HepG2 (cell line): ENCODE data around the gene RNASE9. TPM values are rescaled to one million over a fixed set of nuclear protein-coding genes. Genes with fewer than 3 reads are reported as not detected.
A peak's percentile ranks its signal among the peaks of the same experiment; 100 is the strongest.

Experiments used
- CHCHD3 ChIP-seq: sonication (generic); formaldehyde crosslinking; IDR thresholded peaks from 2 replicates; pipeline ENCODE4 v1.8.0; 2022; ENCODE audit warnings: mild to moderate bottlenecking, missing genetic modification reagents, moderate library complexity
- CTCF ChIP-seq: sonication (generic); formaldehyde crosslinking; IDR thresholded peaks from 2 replicates; pipeline ENCODE4 v1.5.0; 2020; ENCODE audit warnings: mild to moderate bottlenecking, missing genetic modification reagents, moderate library complexity
- GABPA ChIP-seq, 2 experiments: IDR thresholded peaks; 2 replicates each; pipeline ENCODE4 v1.6.1; 2011 to 2016; ENCODE audit warnings: low read depth in 2 of 2, low read length in 1 of 2, missing biosample characterization in 1 of 2, missing genetic modification characterization in 1 of 2
- MXD1 ChIP-seq: sonication (generic); formaldehyde crosslinking; IDR thresholded peaks from 2 replicates; pipeline ENCODE4 v1.4.0; 2020; ENCODE audit warnings: mild to moderate bottlenecking, missing genetic modification reagents
- RXRA ChIP-seq: sonication (generic); formaldehyde crosslinking; IDR thresholded peaks from 2 replicates; pipeline ENCODE4 v1.5.1; 2020; ENCODE audit warnings: missing genetic modification reagents
- SOX5 ChIP-seq: IDR thresholded peaks from 2 replicates; pipeline ENCODE4 v1.6.1; 2016; ENCODE audit warnings: borderline replicate concordance
- TOPORS ChIP-seq: sonication (generic); formaldehyde crosslinking; IDR thresholded peaks from 2 replicates; pipeline ENCODE4 v1.8.0; 2023; ENCODE audit warnings: mild to moderate bottlenecking, missing genetic modification reagents
- ZNF232 ChIP-seq: sonication (generic); formaldehyde crosslinking; IDR thresholded peaks from 2 replicates; pipeline ENCODE4 v1.4.0; 2020; ENCODE audit warnings: missing genetic modification reagents, borderline replicate concordance
- polyA plus RNA-seq, 8 experiments: library from polyadenylated mRNA; depleted of rRNA in 3 of 8; stranded (reverse) in 7 of 8; unstranded in 1 of 8; fragments of >200 nt; fragmentation: Illumina TruSeq in 4 of 8; extraction: Trizol in 4 of 8; gene quantifications; 2 replicates each; pipeline versions ENCODE4 v1.2.1 to v1.2.3, GENCODE V29; 2011 to 2016; ENCODE audit warnings: low read depth in 4 of 8, missing spikeins in 1 of 8, mixed read lengths in 1 of 8; ENCODE audit not compliant: insufficient read depth in 1 of 8
- total RNA-seq, 5 experiments: library from RNA; depleted of rRNA; stranded (reverse); fragments of >200 nt; fragmentation: Illumina TruSeq; extraction: Trizol; gene quantifications; 2 replicates each; pipeline ENCODE4 v1.2.3, GENCODE V29; 2016; ENCODE audit warnings: low read depth in 1 of 5

The RNASE9 gene
- total and polyA plus RNA-seq, 2 of the 13 experiments (the other 11 are each of a cell fraction or from before 2014, with no cell fraction given): not detected

GRCh38 chr14:20609215-20610001 is 48.6 kb upstream of the RNASE9 start (continued):
- TF ChIP-seq GABPA (IDR thresholded peaks at IDR 0.05; ENCODE audit: low read depth, low read length) (no peak), GABPA (CRISPR knock-in tag; IDR thresholded peaks at IDR 0.05; ENCODE audit: low read depth) (no peak), SOX5 (CRISPR knock-in tag) (peak; percentile 45; the same call in 1 of the 2 replicates), CTCF (CRISPR knock-in tag) (peak; percentile 98), TOPORS (peak; percentile 74), CHCHD3 (CRISPR knock-in tag) (no peak), ZNF232 (CRISPR knock-in tag) (peak; percentile 87), RXRA (CRISPR knock-in tag) (peak; percentile 40; the same call in 1 of the 2 replicates), MXD1 (CRISPR knock-in tag) (no peak)
